ENCODE measurements around the gene LRRC61. TPM values are rescaled to one million over a fixed set of nuclear protein-coding genes. Genes with fewer than 3 reads are reported as not detected.
"Not testable (repeated sequence)": the region's sequence is repeated elsewhere in the genome, so short reads cannot be mapped to it uniquely, and the experiment has no call there.

The LRRC61 gene
- 20.7 and 20.9 TPM in 2 replicates for total RNA-seq

GRCh38 chr7:150322833-150323681, at the start of gene LRRC61, which contains the start of gene ACTR3C:
Gene LRRC61 (plus strand): TSS chr7:150323355. CDS start chr7:150336862, 13,507 bp downstream.
Gene ACTR3C (minus strand): TSS chr7:150323545. CDS start chr7:150295296, 28,249 bp downstream.
- intact Hi-C loops (cut with micrococcal nuclease) = loop anchor here (1.0 to 5.0 kb wide), 4 partner anchors 46 to 451 kb away; partner anchors contain the start of genes ATP6V0E2, REPIN1 and ZNF775

- intact Hi-C loops (cut with micrococcal nuclease) = loop anchor here (5.0 kb wide), 2 partner anchors 219 to 394 kb away; no protein-coding TSS in a partner anchor
These were observed 46.9 kb upstream of the LRRC61 start for GRCh38 chr7:150276132-150276695.

GRCh38 chr7:150278383-150278782, 44.8 kb upstream of the LRRC61 start:
- intact Hi-C loops (cut with micrococcal nuclease) = loop anchor here (5.0 kb wide), 2 partner anchors 221 to 396 kb away; no protein-coding TSS in a partner anchor

GRCh38 chr7:150281681-150282403, 41.3 kb upstream of the LRRC61 start:
- intact Hi-C loops (cut with micrococcal nuclease) = not testable (repeated sequence)

- intact Hi-C loops (cut with micrococcal nuclease) = not testable (repeated sequence)
These were observed 40.0 kb upstream of the LRRC61 start for GRCh38 chr7:150283111-150283510.

- intact Hi-C loops (cut with micrococcal nuclease) = not testable (repeated sequence)
These were observed 39.5 kb upstream of the LRRC61 start for GRCh38 chr7:150283608-150284007.

- intact Hi-C loops (cut with micrococcal nuclease) = loop anchor here (1.0 kb wide), 1 partner anchor 135 kb away; no protein-coding TSS in a partner anchor
These were observed 37.1 kb upstream of the LRRC61 start for GRCh38 chr7:150285849-150286754.

- intact Hi-C loops (cut with micrococcal nuclease) = not testable (repeated sequence)
These were observed 35.3 kb upstream of the LRRC61 start for GRCh38 chr7:150287815-150288214.

GRCh38 chr7:150288816-150289215, 34.3 kb upstream of the LRRC61 start:
- intact Hi-C loops (cut with micrococcal nuclease) = not testable (repeated sequence)

GRCh38 chr7:150290317-150290716, 32.8 kb upstream of the LRRC61 start:
- intact Hi-C loops (cut with micrococcal nuclease) = not testable (repeated sequence)

- intact Hi-C loops (cut with micrococcal nuclease) = not testable (repeated sequence)
These were observed 28.1 kb upstream of the LRRC61 start for GRCh38 chr7:150295027-150295426.

GRCh38 chr7:150295614-150296013, 27.5 kb upstream of the LRRC61 start:
- intact Hi-C loops (cut with micrococcal nuclease) = not testable (repeated sequence)

- intact Hi-C loops (cut with micrococcal nuclease) = not testable (repeated sequence)
These were observed 26.4 kb upstream of the LRRC61 start for GRCh38 chr7:150296802-150297201.

- intact Hi-C loops (cut with micrococcal nuclease) = not testable (repeated sequence)
These were observed 25.2 kb upstream of the LRRC61 start for GRCh38 chr7:150297978-150298377.

GRCh38 chr7:150302908-150303310, 20.2 kb upstream of the LRRC61 start:
- intact Hi-C loops (cut with micrococcal nuclease) = not testable (repeated sequence)

GRCh38 chr7:150304499-150305258, 18.5 kb upstream of the LRRC61 start:
- intact Hi-C loops (cut with micrococcal nuclease) = not testable (repeated sequence)

GRCh38 chr7:150305259-150305902, 17.8 kb upstream of the LRRC61 start:
- intact Hi-C loops (cut with micrococcal nuclease) = not testable (repeated sequence)

- intact Hi-C loops (cut with micrococcal nuclease) = not testable (repeated sequence)
These were observed 17.3 kb upstream of the LRRC61 start for GRCh38 chr7:150305903-150306284.

- intact Hi-C loops (cut with micrococcal nuclease) = not testable (repeated sequence)
These were observed 16.8 kb upstream of the LRRC61 start for GRCh38 chr7:150306377-150306776.
